Lower lobe of right lung (tissue), 2 donors: ENCODE data around the gene SLC2A5. TPM values are rescaled to one million over a fixed set of nuclear protein-coding genes. Genes with fewer than 3 reads are reported as not detected.

Experiments
- ATAC-seq, 2 donors: fragments of 200-7000 bp; cut with Tn5 transposase; one replicate each; pipeline ENCODE4 v1.9.1; 2020 to 2022; ENCODE audit warnings: mild to moderate bottlenecking in 2 of 2, moderate library complexity in 2 of 2
- DNase-seq: peaks from one replicate; pipeline ENCODE4 v3.0.0-alpha.2; 2020
- H3K27ac ChIP-seq: fragments of 200-600 bp; one replicate; pipeline ENCODE4 v1.8.0; 2022
- H3K27me3 ChIP-seq: fragments of 200-600 bp; one replicate; pipeline ENCODE4 v1.8.0; 2022; ENCODE audit warnings: low read depth
- H3K36me3 ChIP-seq: fragments of 200-600 bp; one replicate; pipeline ENCODE4 v1.8.0; 2022; ENCODE audit warnings: mild to moderate bottlenecking
- H3K4me1 ChIP-seq: fragments of 200-600 bp; one replicate; pipeline ENCODE4 v1.8.0; 2022
- H3K4me3 ChIP-seq: fragments of 200-600 bp; one replicate; pipeline ENCODE4 v1.8.0; 2022; ENCODE audit warnings: mild to moderate bottlenecking
- H3K9me3 ChIP-seq: fragments of 200-600 bp; one replicate; pipeline ENCODE4 v1.8.0; 2022
- CTCF ChIP-seq: fragments of 200-600 bp; IDR thresholded peaks from one replicate; pipeline ENCODE4 v1.8.0; 2022; ENCODE audit warnings: antibody characterized with exemption, mild to moderate bottlenecking
- intact Hi-C: fragments of 100-400 bp; cut with DNase I; formaldehyde crosslinking; loops from one replicate; pipeline ENCODE4 v1.11.0; 2022
- total RNA-seq: library from RNA; stranded (reverse); fragmentation: NEBNext Ultra II Directional; extraction: Animal tissue kit (Norgen Biotek cat#: 25700); gene quantifications from one replicate; pipeline ENCODE4 v1.2.1, GENCODE V29; 2021
- donor health status: DM: no; HTN: yes; CAD: no; lungs with severe emphysema.

The SLC2A5 gene
- total RNA-seq, 1 donor from 2014 or later, result 1.7 TPM

GRCh38 chr1:8992936-8993687 lies 76.3 kb downstream of the SLC2A5 start:
- Histone ChIP-seq H3K27ac (no peak overlapping the region), H3K4me3 (no peak overlapping the region), H3K27me3 (no peaks in the 10 kb centered on the region), H3K9me3 (no peaks in the 10 kb centered on the region), H3K4me1 (peaks cover 5% of the 10 kb centered on the region), H3K36me3 (no peaks in the 10 kb centered on the region)
- intact Hi-C loops, result no loop called here
- ATAC-seq, result no peak
- no peak for DNase-seq
- no peak for TF ChIP-seq CTCF

GRCh38 chr1:8989821-8990220 lies 79.6 kb downstream of the SLC2A5 start:
- Histone ChIP-seq H3K4me1 (peaks cover 23% of the 10 kb centered on the region), H3K36me3 (no peaks in the 10 kb centered on the region), H3K27me3 (no peaks in the 10 kb centered on the region), H3K4me3 (no peak overlapping the region), H3K9me3 (no peaks in the 10 kb centered on the region), H3K27ac (no peak overlapping the region)
- no peak for TF ChIP-seq CTCF
- no peak for ATAC-seq
- no peak for DNase-seq
- intact Hi-C loops, result loop anchor here (10.0 kb wide), 1 partner anchor 75 kb away; no protein-coding TSS in a partner anchor

- no peaks in the 10 kb centered on the region for H3K27me3 ChIP-seq
- no peak for DNase-seq
- TF ChIP-seq CTCF, result no peak
- no peak overlapping the region for H3K27ac ChIP-seq
- intact Hi-C loops, result loop anchor here (10.0 kb wide), 1 partner anchor 74 kb away; no protein-coding TSS in a partner anchor
- H3K4me3 ChIP-seq, result no peak overlapping the region
- ATAC-seq, result no peak
- peaks cover 23% of the 10 kb centered on the region for H3K4me1 ChIP-seq
- no peaks in the 10 kb centered on the region for H3K36me3 ChIP-seq
- H3K9me3 ChIP-seq, result no peaks in the 10 kb centered on the region
Measured at GRCh38 chr1:8989061-8989460, 80.4 kb downstream of the SLC2A5 start.

GRCh38 chr1:8988618-8988967 lies 80.8 kb downstream of the SLC2A5 start:
- H3K27me3 ChIP-seq, result no peaks in the 10 kb centered on the region
- no peaks in the 10 kb centered on the region for H3K9me3 ChIP-seq
- no peak overlapping the region for H3K27ac ChIP-seq
- intact Hi-C loops, result loop anchor here (10.0 kb wide), 1 partner anchor 74 kb away; no protein-coding TSS in a partner anchor
- ATAC-seq (no peak), DNase-seq (no peak)
- TF ChIP-seq CTCF, result no peak
- no peak overlapping the region for H3K4me3 ChIP-seq
- peaks cover 23% of the 10 kb centered on the region for H3K4me1 ChIP-seq
- H3K36me3 ChIP-seq, result no peaks in the 10 kb centered on the region

- H3K27ac ChIP-seq, result no peak overlapping the region
- intact Hi-C loops, result loop anchor here (10.0 kb wide), 1 partner anchor 73 kb away; no protein-coding TSS in a partner anchor
- DNase-seq, result peak; percentile 57
Measured at GRCh38 chr1:8987881-8988617, 81.4 kb downstream of the SLC2A5 start.

More at GRCh38 chr1:8987881-8988617, 81.4 kb downstream of the SLC2A5 start:
- H3K9me3 ChIP-seq, result no peaks in the 10 kb centered on the region
- ATAC-seq, result peak; percentile 77 to 82
- peak; percentile 94 for TF ChIP-seq CTCF
- H3K4me3 ChIP-seq, result no peak overlapping the region
- H3K4me1 ChIP-seq, result peaks cover 23% of the 10 kb centered on the region
- H3K36me3 ChIP-seq, result no peaks in the 10 kb centered on the region
- H3K27me3 ChIP-seq, result no peaks in the 10 kb centered on the region
